ENCODE data around the gene RBM23. TPM values are rescaled to one million over a fixed set of nuclear protein-coding genes. Genes with fewer than 3 reads are reported as not detected.

RBM23 gene
- polyA plus RNA-seq, 1 of the 3 experiments (the other 2 are of a cell fraction): 65.5 TPM

GRCh38 chr14:22882529-22883172 is 36.3 kb downstream of the RBM23 start:
- no peak for TF ChIP-seq TCF12 (IDR thresholded peaks at IDR 0.05)
- TF ChIP-seq SMC3 (IDR thresholded peaks at IDR 0.05; ENCODE audit: low read depth, low read length): no peak
- peak; percentile 49; the same call in 1 of the 2 replicates for TF ChIP-seq MXI1 (IDR thresholded peaks at IDR 0.05; ENCODE audit: low read depth, low read length)
- H3K4me3 ChIP-seq (ENCODE audit: low read depth in 2 of 2, low read length in 1 of 2): no peak overlapping the region
- H3K9me2 ChIP-seq: no peaks in the 10 kb centered on the region
- no peaks in the 10 kb centered on the region for H3K9me3 ChIP-seq
- H4K20me1 ChIP-seq (ENCODE audit: insufficient read depth): no peaks in the 10 kb centered on the region
- peaks cover 4% of the 10 kb centered on the region for H3F3A ChIP-seq (replicated peaks; ENCODE audit: insufficient read depth)
- peak overlapping the region in 1 of 2 experiments; percentile 69; a peak in 1 of 4 replicates for H3K27ac ChIP-seq (ENCODE audit: low read depth in 2 of 2, low read length in 1 of 2)
- no peak overlapping the region for H3K9ac ChIP-seq
- H3K4me1 ChIP-seq (ENCODE audit: control insufficient read depth in 1 of 2, insufficient read depth in 2 of 2, low read depth in 1 of 2, low read length in 1 of 2): peaks cover under 1 to 39% of the 10 kb centered on the region in 2 experiments; a peak in 1 of 4 replicates
- H2AFZ ChIP-seq (ENCODE audit: low read depth): no peak overlapping the region
- POLR2A ChIA-PET: interaction anchor here (0.6 to 2.2 kb wide), 5 partner anchors 9 to 1548 kb away, joined by 3 to 11 read pairs (median 4); partner anchors contain the start of genes LRP10 and RBM23
- CTCF ChIA-PET: interaction anchor here (0.6 to 13.0 kb wide), 11 partner anchors 10 to 1450 kb away, joined by 3 to 96 read pairs (median 5); partner anchors contain the start of gene MRPL52
- no peak overlapping the region for H3K4me2 ChIP-seq
- H3K36me3 ChIP-seq (replicated peaks in 1 of 2; ENCODE audit: control insufficient read depth in 1 of 2, insufficient read depth in 2 of 2, low read length in 1 of 2): peaks cover 6 to 10% of the 10 kb centered on the region in 2 experiments
- no peaks in the 10 kb centered on the region for H3K79me2 ChIP-seq (ENCODE audit: insufficient read depth)
- peak; percentile 87 for DNase-seq
- WGBS (ENCODE audit: low lambda C conversion rate): 77% methylated on average over 6 of the region's 6 CpGs
- H3K27me3 ChIP-seq (ENCODE audit: insufficient read depth): no peaks in the 10 kb centered on the region

GRCh38 chr14:22882064-22882463 is 36.9 kb downstream of the RBM23 start:
- Histone ChIP-seq H3K36me3 (replicated peaks in 1 of 2; ENCODE audit: control insufficient read depth in 1 of 2, insufficient read depth in 2 of 2, low read length in 1 of 2) (peaks cover 8 to 15% of the 10 kb centered on the region in 2 experiments), H3K27me3 (ENCODE audit: insufficient read depth) (no peaks in the 10 kb centered on the region), H3K27ac (ENCODE audit: low read depth in 2 of 2, low read length in 1 of 2) (peak overlapping the region in 1 of 2 experiments; percentile 69; a peak in 1 of 4 replicates), H3K79me2 (ENCODE audit: insufficient read depth) (no peaks in the 10 kb centered on the region), H3K9me3 (no peaks in the 10 kb centered on the region), H3F3A (replicated peaks; ENCODE audit: insufficient read depth) (peaks cover 4% of the 10 kb centered on the region), H2AFZ (ENCODE audit: low read depth) (no peak overlapping the region), H3K9me2 (no peaks in the 10 kb centered on the region), H3K4me1 (ENCODE audit: control insufficient read depth in 1 of 2, insufficient read depth in 2 of 2, low read depth in 1 of 2, low read length in 1 of 2) (peaks cover 0 to 36% of the 10 kb centered on the region in 2 experiments; a peak in 1 of 4 replicates), H4K20me1 (ENCODE audit: insufficient read depth) (no peaks in the 10 kb centered on the region), H3K9ac (no peak overlapping the region), H3K4me2 (no peak overlapping the region), H3K4me3 (ENCODE audit: low read depth in 2 of 2, low read length in 1 of 2) (no peak overlapping the region)
- TF ChIP-seq SMC3 (IDR thresholded peaks at IDR 0.05; ENCODE audit: low read depth, low read length) (no peak), RXRA (IDR thresholded peaks at IDR 0.05; ENCODE audit: borderline replicate concordance, low read depth) (no peak), FOXJ3 (CRISPR knock-in tag; IDR thresholded peaks at IDR 0.05) (no peak), EZH2phosphoT487 (IDR thresholded peaks at IDR 0.05; ENCODE audit: borderline replicate concordance, low read depth) (no peak), RAD21 (IDR thresholded peaks at IDR 0.05; ENCODE audit: low read length) (no peak), FOSL2 (IDR thresholded peaks at IDR 0.05; ENCODE audit: borderline replicate concordance, low read depth) (no peak)
- WGBS (ENCODE audit: low lambda C conversion rate): 94% methylated on average over 6 of the region's 7 CpGs
- ChIA-PET CTCF (interaction anchor here (0.8 to 13.0 kb wide), 9 partner anchors 9 to 312 kb away, joined by 3 to 96 read pairs (median 4); partner anchors contain the start of gene MRPL52), POLR2A (interaction anchor here (0.6 to 2.2 kb wide), 4 partner anchors 9 to 1548 kb away, joined by 3 to 11 read pairs (median 4); partner anchors contain the start of gene RBM23)
- no peak for DNase-seq
